Measurements from ENCODE around the gene MRPL1. TPM values are rescaled to one million over a fixed set of nuclear protein-coding genes. Genes with fewer than 3 reads are reported as not detected.

Gene MRPL1
- total and polyA plus RNA-seq, 4 donors = 19.6 to 45.2 (median 26.5) TPM

DNA sequence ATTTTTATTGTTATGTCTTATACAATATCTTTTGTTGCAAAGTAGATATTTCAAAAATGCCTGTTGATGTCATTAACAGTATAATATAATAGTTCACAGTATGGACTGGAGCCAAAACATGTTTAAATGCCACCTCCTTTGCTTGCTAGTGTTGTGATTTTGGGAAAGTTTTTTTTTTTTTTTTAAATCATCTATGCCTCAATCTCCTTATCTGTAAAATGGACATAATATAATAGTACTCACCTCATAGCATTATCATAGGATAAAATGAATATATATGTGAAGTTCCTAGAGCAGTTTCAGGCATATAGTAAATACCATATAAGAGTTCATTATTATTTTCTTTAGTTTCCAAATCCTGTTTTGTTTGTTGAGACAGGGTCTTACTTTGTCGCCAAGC lies 18.3 kb upstream of the MRPL1 start:
- Histone ChIP-seq H3K27me3 (ENCODE audit: control insufficient read depth in 1 of 2, insufficient read depth in 2 of 2, low read length in 1 of 2) (no peaks in the 10 kb centered on the region), H3K4me1 (ENCODE audit: control insufficient read depth in 1 of 2, insufficient read depth in 2 of 2, low read length in 2 of 2) (no peaks in the 10 kb centered on the region), H3K9me3 (ENCODE audit: control insufficient read depth, low read length) (no peaks in the 10 kb centered on the region), H3K4me3 (ENCODE audit: low read length in 2 of 2) (no peak overlapping the region), H3K36me3 (ENCODE audit: control insufficient read depth in 1 of 2, insufficient read depth in 2 of 2, low read length in 1 of 2) (no peaks in the 10 kb centered on the region), H3K27ac (ENCODE audit: low read depth in 1 of 2, low read length in 2 of 2) (no peak overlapping the region)
- no peak for DNase-seq
- no peak for ATAC-seq (ENCODE audit: low FRiP score)
- WGBS, 2 donors = 93 to 97% methylated on average over 1 of the region's 1 CpG
- intact Hi-C loops (cut with DNase I) = no loop called here

DNA sequence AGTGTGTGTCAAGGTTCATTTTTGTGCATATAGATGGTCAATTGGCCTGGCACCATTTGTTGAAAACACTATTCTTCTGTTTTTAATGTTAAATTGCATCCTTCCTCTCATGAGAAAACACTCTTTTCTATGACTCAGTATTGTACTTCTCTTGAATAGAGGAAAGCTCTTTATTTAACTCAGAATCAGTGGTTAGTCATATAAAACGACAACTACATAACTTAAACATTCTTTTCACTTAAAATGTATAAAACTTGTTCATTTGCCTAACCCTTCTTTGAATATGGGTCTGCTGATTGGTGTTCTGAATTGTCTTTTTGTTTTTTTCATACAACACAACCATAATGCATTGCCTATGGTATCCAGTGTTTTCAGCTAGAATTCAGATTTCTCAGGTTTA lies 17.2 kb upstream of the MRPL1 start:
- intact Hi-C loops (cut with DNase I) = no loop called here
- DNase-seq (no peak), ATAC-seq (ENCODE audit: low FRiP score) (no peak)
- 43 to 51% methylated on average over 1 of the region's 1 CpG for WGBS, 2 donors
- H3K27ac ChIP-seq (ENCODE audit: low read depth in 1 of 2, low read length in 2 of 2) = no peak overlapping the region
- no peaks in the 10 kb centered on the region for H3K36me3 ChIP-seq (ENCODE audit: control insufficient read depth in 1 of 2, insufficient read depth in 2 of 2, low read length in 1 of 2)
- no peaks in the 10 kb centered on the region for H3K27me3 ChIP-seq (ENCODE audit: control insufficient read depth in 1 of 2, insufficient read depth in 2 of 2, low read length in 1 of 2)
- no peaks in the 10 kb centered on the region for H3K9me3 ChIP-seq (ENCODE audit: control insufficient read depth, low read length)
- H3K4me1 ChIP-seq (ENCODE audit: control insufficient read depth in 1 of 2, insufficient read depth in 2 of 2, low read length in 2 of 2) = no peaks in the 10 kb centered on the region
- H3K4me3 ChIP-seq (ENCODE audit: low read length in 2 of 2) = no peak overlapping the region

DNA sequence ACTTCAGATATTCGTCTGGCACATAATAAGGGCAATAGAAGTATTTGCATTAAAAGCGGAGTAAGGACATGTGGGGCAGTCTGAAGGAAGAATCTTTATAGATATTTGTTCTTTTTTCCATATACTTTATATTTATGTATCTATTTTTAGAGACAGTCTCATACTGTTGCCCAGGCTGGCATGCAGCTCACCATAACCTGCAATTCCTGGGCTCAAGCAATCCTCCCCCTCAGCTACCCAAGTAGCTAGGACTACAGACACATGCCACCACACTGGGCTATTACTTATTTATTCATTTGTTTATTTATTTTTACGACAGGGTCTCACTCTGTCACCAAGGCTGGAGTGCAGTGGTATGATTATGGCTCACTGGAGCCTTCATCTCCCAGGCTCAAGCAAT lies 16.7 kb upstream of the MRPL1 start:
- Histone ChIP-seq H3K4me3 (ENCODE audit: low read length in 2 of 2) (no peak overlapping the region), H3K36me3 (ENCODE audit: control insufficient read depth in 1 of 2, insufficient read depth in 2 of 2, low read length in 1 of 2) (no peaks in the 10 kb centered on the region), H3K27ac (ENCODE audit: low read depth in 1 of 2, low read length in 2 of 2) (no peak overlapping the region), H3K9me3 (ENCODE audit: control insufficient read depth, low read length) (no peaks in the 10 kb centered on the region), H3K4me1 (ENCODE audit: control insufficient read depth in 1 of 2, insufficient read depth in 2 of 2, low read length in 2 of 2) (no peaks in the 10 kb centered on the region), H3K27me3 (ENCODE audit: control insufficient read depth in 1 of 2, insufficient read depth in 2 of 2, low read length in 1 of 2) (no peaks in the 10 kb centered on the region)
- DNase-seq (no peak), ATAC-seq (ENCODE audit: low FRiP score) (no peak)
- intact Hi-C loops (cut with DNase I) = no loop called here
- 72 to 78% methylated on average over 3 of the region's 3 CpGs for WGBS, 2 donors

DNA sequence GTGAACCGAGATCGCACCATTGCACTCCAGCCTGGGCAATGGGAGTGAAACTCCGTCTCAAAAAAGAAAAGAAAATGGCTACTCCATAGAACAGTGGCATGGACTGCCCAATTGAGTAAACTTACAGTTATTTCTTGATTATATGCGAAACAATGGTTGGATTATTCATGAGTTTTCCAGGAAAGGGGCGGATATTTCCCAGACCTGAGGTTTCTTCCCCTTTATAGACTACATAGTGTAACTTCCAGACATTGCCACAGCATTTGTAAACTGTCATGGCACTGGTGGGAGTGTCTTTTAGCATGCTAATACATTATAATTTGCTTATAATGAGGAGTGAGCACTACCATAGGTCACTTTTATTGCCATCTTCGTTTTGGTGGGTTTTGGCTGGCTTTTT lies 14.1 kb upstream of the MRPL1 start:
- DNase-seq (no peak), ATAC-seq (ENCODE audit: low FRiP score) (no peak)
- no peak overlapping the region for H3K27ac ChIP-seq (ENCODE audit: low read depth in 1 of 2, low read length in 2 of 2)
- no peak overlapping the region for H3K4me3 ChIP-seq (ENCODE audit: low read length in 2 of 2)
- H3K36me3 ChIP-seq (ENCODE audit: control insufficient read depth in 1 of 2, insufficient read depth in 2 of 2, low read length in 1 of 2) = no peaks in the 10 kb centered on the region
- H3K27me3 ChIP-seq (ENCODE audit: control insufficient read depth in 1 of 2, insufficient read depth in 2 of 2, low read length in 1 of 2) = no peaks in the 10 kb centered on the region
- intact Hi-C loops (cut with DNase I) = no loop called here
- 94% methylated on average over 6 of the region's 6 CpGs for WGBS, 2 donors
- no peaks in the 10 kb centered on the region for H3K9me3 ChIP-seq (ENCODE audit: control insufficient read depth, low read length)
- H3K4me1 ChIP-seq (ENCODE audit: control insufficient read depth in 1 of 2, insufficient read depth in 2 of 2, low read length in 2 of 2) = no peaks in the 10 kb centered on the region

DNA sequence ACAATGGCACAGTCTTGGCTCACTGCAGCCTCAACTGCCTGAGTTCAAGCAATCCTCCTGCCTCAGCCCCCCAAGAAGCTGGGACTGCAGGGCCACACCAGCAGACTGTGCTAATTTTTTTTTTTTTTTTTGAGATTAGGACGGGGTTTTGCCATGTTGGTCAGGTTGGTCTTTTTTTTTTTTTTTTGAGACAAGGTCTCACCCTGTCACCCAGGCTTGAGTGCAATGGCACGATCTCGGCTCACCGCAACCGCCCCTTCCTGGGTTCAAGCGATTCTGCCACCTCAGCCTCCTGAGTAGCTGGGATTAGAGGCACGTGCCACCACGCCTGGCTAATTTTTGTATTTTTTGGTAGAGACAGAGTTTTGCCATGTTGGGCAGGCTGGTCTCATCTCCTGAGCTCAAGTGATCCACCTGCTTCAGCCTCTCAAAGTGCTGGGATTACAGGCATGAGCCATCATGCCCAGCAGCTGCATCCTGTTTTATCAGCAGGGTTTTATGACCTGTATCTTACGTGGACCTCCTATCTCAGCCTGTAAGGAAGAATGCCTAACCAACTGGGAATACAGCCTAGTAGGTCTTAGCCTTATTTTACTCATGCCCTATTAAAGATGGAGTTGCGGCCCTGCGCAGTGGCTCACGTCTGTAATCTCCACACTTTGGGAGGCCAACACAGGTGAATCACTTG lies 13.2 kb upstream of the MRPL1 start:
- H3K4me3 ChIP-seq (ENCODE audit: low read length in 2 of 2) = no peak overlapping the region
- 89 to 91% methylated on average over 11 to 12 of the region's 12 CpGs for WGBS, 2 donors
- no peak for DNase-seq
- ATAC-seq (ENCODE audit: low FRiP score) = no peak
- no peaks in the 10 kb centered on the region for H3K36me3 ChIP-seq (ENCODE audit: control insufficient read depth in 1 of 2, insufficient read depth in 2 of 2, low read length in 1 of 2)
- no peak overlapping the region for H3K27ac ChIP-seq (ENCODE audit: low read depth in 1 of 2, low read length in 2 of 2)
- H3K27me3 ChIP-seq (ENCODE audit: control insufficient read depth in 1 of 2, insufficient read depth in 2 of 2, low read length in 1 of 2) = no peaks in the 10 kb centered on the region
- H3K9me3 ChIP-seq (ENCODE audit: control insufficient read depth, low read length) = no peaks in the 10 kb centered on the region
- intact Hi-C loops (cut with DNase I) = no loop called here
- no peaks in the 10 kb centered on the region for H3K4me1 ChIP-seq (ENCODE audit: control insufficient read depth in 1 of 2, insufficient read depth in 2 of 2, low read length in 2 of 2)

DNA sequence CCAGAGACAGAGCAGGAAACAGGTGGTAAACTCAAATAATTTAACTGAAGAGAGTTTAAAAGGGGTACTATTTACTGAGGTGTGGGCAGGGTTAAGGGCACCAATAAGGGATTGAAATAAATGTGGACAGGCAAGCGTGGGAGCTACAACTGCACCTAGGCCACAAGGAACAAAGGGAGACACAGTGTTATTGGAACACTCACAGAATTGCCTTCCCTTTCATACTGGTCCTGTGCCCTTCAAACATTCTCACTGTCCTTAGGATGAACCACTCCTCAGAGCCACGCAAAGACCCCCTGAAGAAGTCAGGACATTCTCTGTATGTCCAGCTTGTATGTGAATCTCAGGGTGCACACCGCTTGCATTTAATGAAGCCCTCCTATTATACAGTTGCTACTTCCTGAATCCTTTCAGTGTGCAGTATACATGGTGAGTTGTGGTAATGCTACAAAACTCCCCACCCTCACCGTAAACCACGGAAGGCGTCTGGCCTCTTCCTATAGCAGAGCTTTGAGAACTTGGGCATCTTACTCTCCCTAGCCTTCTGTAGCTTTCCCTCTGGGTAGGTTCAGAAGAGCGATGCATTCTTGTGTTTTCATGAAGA lies 9.6 kb upstream of the MRPL1 start:
- no peaks in the 10 kb centered on the region for H3K27me3 ChIP-seq (ENCODE audit: control insufficient read depth in 1 of 2, insufficient read depth in 2 of 2, low read length in 1 of 2)
- no peak overlapping the region for H3K27ac ChIP-seq (ENCODE audit: low read depth in 1 of 2, low read length in 2 of 2)
- H3K9me3 ChIP-seq (ENCODE audit: control insufficient read depth, low read length) = no peaks in the 10 kb centered on the region
- H3K36me3 ChIP-seq (ENCODE audit: control insufficient read depth in 1 of 2, insufficient read depth in 2 of 2, low read length in 1 of 2) = no peaks in the 10 kb centered on the region
- intact Hi-C loops (cut with DNase I) = no loop called here
- DNase-seq (no peak), ATAC-seq (ENCODE audit: low FRiP score) (no peak)
- 66 to 70% methylated on average over 7 of the region's 7 CpGs for WGBS, 2 donors
- no peak overlapping the region for H3K4me3 ChIP-seq (ENCODE audit: low read length in 2 of 2)
- no peaks in the 10 kb centered on the region for H3K4me1 ChIP-seq (ENCODE audit: control insufficient read depth in 1 of 2, insufficient read depth in 2 of 2, low read length in 2 of 2)

DNA sequence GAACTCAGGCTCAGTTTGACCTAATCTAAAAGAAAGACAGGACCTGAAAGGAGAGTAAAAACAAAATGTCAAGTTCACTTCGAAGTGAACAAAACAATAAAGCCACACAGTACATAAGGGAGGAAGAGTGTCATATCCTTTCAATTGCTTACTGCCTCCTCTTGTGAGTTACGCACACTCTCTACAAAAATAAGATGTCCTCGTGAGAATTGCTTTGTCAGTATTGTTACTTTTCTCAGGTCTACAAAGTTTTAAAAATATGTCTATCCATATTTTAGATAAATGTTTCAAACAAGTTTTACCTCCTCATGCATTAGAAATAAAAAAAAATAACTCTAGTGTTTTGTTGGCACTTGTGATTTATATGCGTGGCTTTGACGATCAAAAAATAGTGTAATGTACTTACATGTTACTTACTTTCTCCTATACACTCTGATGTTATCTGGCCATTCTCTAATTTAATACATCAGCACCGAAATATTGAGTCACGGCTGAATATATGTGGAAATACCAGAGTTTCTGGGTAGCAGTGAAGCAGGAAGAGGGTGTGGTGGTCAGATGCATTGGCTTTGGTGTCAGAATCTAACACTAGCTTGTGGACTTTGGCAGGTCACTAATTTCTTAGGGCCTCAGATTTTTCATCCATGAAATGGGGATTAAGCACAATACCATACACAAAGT lies 8.1 kb upstream of the MRPL1 start:
- Histone ChIP-seq H3K27ac (ENCODE audit: low read depth in 1 of 2, low read length in 2 of 2) (no peak overlapping the region), H3K9me3 (ENCODE audit: control insufficient read depth, low read length) (no peaks in the 10 kb centered on the region), H3K36me3 (ENCODE audit: control insufficient read depth in 1 of 2, insufficient read depth in 2 of 2, low read length in 1 of 2) (no peaks in the 10 kb centered on the region), H3K4me3 (ENCODE audit: low read length in 2 of 2) (no peak overlapping the region), H3K4me1 (ENCODE audit: control insufficient read depth in 1 of 2, insufficient read depth in 2 of 2, low read length in 2 of 2) (no peaks in the 10 kb centered on the region), H3K27me3 (ENCODE audit: control insufficient read depth in 1 of 2, insufficient read depth in 2 of 2, low read length in 1 of 2) (no peaks in the 10 kb centered on the region)
- ATAC-seq (ENCODE audit: low FRiP score) (no peak), DNase-seq (no peak)
- intact Hi-C loops (cut with DNase I) = no loop called here
- WGBS, 2 donors = 65 to 68% methylated on average over 7 of the region's 7 CpGs

DNA sequence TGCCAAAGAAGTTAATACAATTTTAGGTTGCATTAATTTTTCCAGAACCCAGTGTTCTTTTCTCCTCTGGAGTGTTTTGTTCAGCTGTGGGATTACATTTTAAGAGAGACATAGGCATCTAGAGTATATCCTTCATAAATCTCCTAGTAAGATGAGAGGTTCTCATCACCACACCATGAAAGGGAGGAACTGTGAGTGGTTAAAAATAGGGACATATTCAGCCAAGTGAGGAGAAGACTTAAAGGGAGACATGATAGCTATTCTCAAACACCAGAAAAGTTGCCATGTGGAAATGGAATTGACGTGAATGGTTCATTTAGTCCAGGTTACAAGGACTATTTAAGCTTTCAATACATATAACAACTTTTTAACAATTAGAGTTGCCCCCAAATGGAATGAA lies 6.5 kb upstream of the MRPL1 start:
- no peak for ATAC-seq (ENCODE audit: low FRiP score)

DNA sequence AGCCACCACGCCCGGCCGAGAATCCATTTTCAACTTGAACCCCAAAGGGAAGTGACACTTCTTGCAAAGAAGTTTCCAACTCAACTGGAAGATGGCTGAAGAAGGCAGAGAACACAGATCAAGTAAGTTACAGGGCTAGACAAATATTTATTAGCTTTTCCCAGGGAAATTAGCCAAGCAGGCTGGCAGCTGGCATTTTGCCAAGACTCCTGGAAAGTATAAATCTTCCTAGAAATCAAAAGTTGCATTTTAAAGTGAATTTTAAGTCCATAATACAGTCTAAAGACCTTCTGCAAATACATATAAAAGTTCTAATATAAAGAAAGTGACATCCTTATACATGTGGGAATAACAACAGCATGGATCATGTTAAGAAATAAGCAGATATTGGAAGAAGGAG lies 3.4 kb upstream of the MRPL1 start:
- Histone ChIP-seq H3K36me3 (ENCODE audit: control insufficient read depth in 1 of 2, insufficient read depth in 2 of 2, low read length in 1 of 2) (no peaks in the 10 kb centered on the region), H3K4me1 (ENCODE audit: control insufficient read depth in 1 of 2, insufficient read depth in 2 of 2, low read length in 2 of 2) (peaks cover 0 to 2% of the 10 kb centered on the region in 2 donors), H3K27me3 (ENCODE audit: control insufficient read depth in 1 of 2, insufficient read depth in 2 of 2, low read length in 1 of 2) (no peaks in the 10 kb centered on the region), H3K4me3 (ENCODE audit: low read length in 2 of 2) (no peak overlapping the region), H3K9me3 (ENCODE audit: control insufficient read depth, low read length) (no peaks in the 10 kb centered on the region), H3K27ac (ENCODE audit: low read depth in 1 of 2, low read length in 2 of 2) (no peak overlapping the region)
- 96 to 98% methylated on average over 3 of the region's 3 CpGs for WGBS, 2 donors
- no peak for DNase-seq
- ATAC-seq (ENCODE audit: low FRiP score) = no peak
- intact Hi-C loops (cut with DNase I) = no loop called here

More for the DNA sequence above, 6.5 kb upstream of the MRPL1 start:
- no peaks in the 10 kb centered on the region for H3K9me3 ChIP-seq (ENCODE audit: control insufficient read depth, low read length)
- 73 to 77% methylated on average over 1 of the region's 1 CpG for WGBS, 2 donors
- DNase-seq = no peak
- no peaks in the 10 kb centered on the region for H3K27me3 ChIP-seq (ENCODE audit: control insufficient read depth in 1 of 2, insufficient read depth in 2 of 2, low read length in 1 of 2)
- no peaks in the 10 kb centered on the region for H3K4me1 ChIP-seq (ENCODE audit: control insufficient read depth in 1 of 2, insufficient read depth in 2 of 2, low read length in 2 of 2)
- intact Hi-C loops (cut with DNase I) = no loop called here
- H3K36me3 ChIP-seq (ENCODE audit: control insufficient read depth in 1 of 2, insufficient read depth in 2 of 2, low read length in 1 of 2) = no peaks in the 10 kb centered on the region
- no peak overlapping the region for H3K4me3 ChIP-seq (ENCODE audit: low read length in 2 of 2)
- H3K27ac ChIP-seq (ENCODE audit: low read depth in 1 of 2, low read length in 2 of 2) = no peak overlapping the region
